Trophoblast cell (in vitro differentiated cells and primary cell): Measurements from ENCODE around the gene SPATA19.

Experiments
- DNase-seq, 2 donors: peaks; one replicate each; pipeline ENCODE4 v3.0.0-alpha.2; 2016
- H2AFZ ChIP-seq: 2 replicates; pipeline ENCODE4 v1.6.1; 2013; ENCODE audit warnings: low read length, moderate library complexity, mild to moderate bottlenecking; ENCODE audit not compliant: insufficient read depth, poor library complexity
- H2AK5ac ChIP-seq: 2 replicates; pipeline ENCODE4 v1.6.1; 2013; ENCODE audit warnings: mild to moderate bottlenecking, low read length
- H2BK120ac ChIP-seq: 2 replicates; pipeline ENCODE4 v1.6.1; 2013; ENCODE audit warnings: low read length, mild to moderate bottlenecking, moderate library complexity; ENCODE audit not compliant: insufficient read depth, poor library complexity
- H2BK12ac ChIP-seq: 2 replicates; pipeline ENCODE4 v1.6.1; 2013; ENCODE audit warnings: mild to moderate bottlenecking, low read length, moderate library complexity
- H2BK5ac ChIP-seq: 2 replicates; pipeline ENCODE4 v1.6.1; 2013; ENCODE audit warnings: low read length, low read depth, moderate library complexity, mild to moderate bottlenecking; ENCODE audit not compliant: poor library complexity
- H3K14ac ChIP-seq: 2 replicates; pipeline ENCODE4 v1.6.1; 2013; ENCODE audit warnings: mild to moderate bottlenecking, low read length
- H3K18ac ChIP-seq: 2 replicates; pipeline ENCODE4 v1.6.1; 2013; ENCODE audit warnings: mild to moderate bottlenecking, low read length
- H3K23ac ChIP-seq: 2 replicates; pipeline ENCODE4 v1.6.1; 2013; ENCODE audit warnings: low read length
- H3K27ac ChIP-seq: 2 replicates; pipeline ENCODE4 v1.5.1; 2013; ENCODE audit warnings: low read depth, mild to moderate bottlenecking, inconsistent platforms, low read length, moderate library complexity
- H3K27me3 ChIP-seq: 2 replicates; pipeline ENCODE4 v1.6.1; 2013; ENCODE audit warnings: inconsistent platforms, mild to moderate bottlenecking, low read length, moderate library complexity; ENCODE audit not compliant: insufficient read depth
- H3K36me3 ChIP-seq, 2 experiments: 1 replicate in 1 of 2; 2 replicates in 1 of 2; pipeline ENCODE4 v1.6.1; 2013; ENCODE audit warnings: low read length in 2 of 2, mild to moderate bottlenecking in 2 of 2, moderate library complexity in 1 of 2; ENCODE audit not compliant: insufficient read depth in 2 of 2, control insufficient read depth in 1 of 2
- H3K4ac ChIP-seq: 2 replicates; pipeline ENCODE4 v1.6.1; 2013; ENCODE audit warnings: low read depth, mild to moderate bottlenecking, low read length, moderate library complexity
- H3K4me1 ChIP-seq, 2 experiments: 1 replicate in 1 of 2; 2 replicates in 1 of 2; pipeline ENCODE4 v1.6.1; 2013; ENCODE audit warnings: low read length in 2 of 2, mild to moderate bottlenecking in 2 of 2, moderate library complexity in 1 of 2; ENCODE audit not compliant: insufficient read depth in 2 of 2, control insufficient read depth in 1 of 2
- H3K4me2 ChIP-seq: 2 replicates; pipeline ENCODE4 v1.6.1; 2013; ENCODE audit warnings: inconsistent platforms, mild to moderate bottlenecking, low read length, moderate library complexity
- H3K4me3 ChIP-seq: 2 replicates; pipeline ENCODE4 v1.5.1; 2013; ENCODE audit warnings: mild to moderate bottlenecking, low read depth, low read length, inconsistent platforms
- H3K79me1 ChIP-seq: one replicate; pipeline ENCODE4 v1.6.1; 2013; ENCODE audit warnings: low read length
- H3K79me2 ChIP-seq: 2 replicates; pipeline ENCODE4 v1.6.1; 2013; ENCODE audit warnings: low read length, mild to moderate bottlenecking; ENCODE audit not compliant: control insufficient read depth, insufficient read depth, poor library complexity
- H3K9ac ChIP-seq: 2 replicates; pipeline ENCODE4 v1.6.1; 2013; ENCODE audit warnings: mild to moderate bottlenecking, low read length
- H3K9me3 ChIP-seq: 2 replicates; pipeline ENCODE4 v1.6.1; 2013; ENCODE audit warnings: low read depth, mild to moderate bottlenecking, control low read depth, inconsistent platforms, low read length; ENCODE audit not compliant: insufficient read depth
- H4K12ac ChIP-seq: 2 replicates; pipeline ENCODE4 v1.6.1; 2013; ENCODE audit warnings: low read depth, mild to moderate bottlenecking, low read length, moderate library complexity
- H4K8ac ChIP-seq: 2 replicates; pipeline ENCODE4 v1.6.1; 2013; ENCODE audit warnings: low read depth, mild to moderate bottlenecking, low read length, moderate library complexity
- H4K91ac ChIP-seq: one replicate; pipeline ENCODE4 v1.6.1; 2013; ENCODE audit warnings: low read depth, mild to moderate bottlenecking, low read length, moderate library complexity
- WGBS: extraction: QIAGEN DNeasy Blood & Tissue Kit; methylation state at CpG from one replicate; pipeline ENCODE4 v1.1.7; 2013; ENCODE audit warnings: missing lambda C conversion rate; ENCODE audit not compliant: insufficient read length, insufficient coverage; ENCODE audit errors: extremely low coverage; 5-methylcytosine and 5-hydroxymethylcytosine counted together

The SPATA19 gene

DNA sequence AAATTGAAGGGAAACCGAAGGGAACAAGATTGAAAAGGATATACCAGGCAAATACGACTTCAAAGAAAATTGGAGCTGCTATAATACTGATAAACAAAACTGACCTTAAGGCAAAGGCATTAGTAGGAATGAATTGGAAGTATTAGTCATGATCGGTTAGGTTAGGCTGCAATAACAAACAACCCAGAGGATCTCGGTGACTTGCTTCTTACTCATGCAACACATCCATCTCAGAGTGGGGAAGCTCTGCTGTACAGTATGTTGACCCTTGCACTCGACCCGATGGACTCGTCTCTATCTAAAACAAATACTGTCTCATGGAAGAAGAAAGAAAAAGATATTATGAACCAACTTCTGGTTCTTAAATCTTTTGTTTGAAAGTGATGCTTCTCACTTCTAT lies 42.3 kb downstream of the SPATA19 start:
- no peaks in the 10 kb centered on the region for H3K79me1 ChIP-seq
- H2AK5ac ChIP-seq: no peak overlapping the region
- H4K8ac ChIP-seq: no peak overlapping the region
- no peaks in the 10 kb centered on the region for H3K36me3 ChIP-seq
- H3K9me3 ChIP-seq: no peaks in the 10 kb centered on the region
- H3K9ac ChIP-seq: no peak overlapping the region
- H3K14ac ChIP-seq: no peak overlapping the region
- H2AFZ ChIP-seq: no peak overlapping the region
- WGBS: no CpG with 5 or more reads among the region's 7 CpGs
- no peak overlapping the region for H2BK12ac ChIP-seq
- no peak for DNase-seq
- H3K79me2 ChIP-seq: no peaks in the 10 kb centered on the region
- no peak overlapping the region for H3K18ac ChIP-seq
- H3K27ac ChIP-seq: no peak overlapping the region
- no peak overlapping the region for H3K4me3 ChIP-seq
- H4K91ac ChIP-seq: no peak overlapping the region
- H4K12ac ChIP-seq: no peak overlapping the region
- H2BK5ac ChIP-seq: no peak overlapping the region
- H3K27me3 ChIP-seq: no peaks in the 10 kb centered on the region
- H3K23ac ChIP-seq: no peak overlapping the region
- no peak overlapping the region for H2BK120ac ChIP-seq
- no peak overlapping the region for H3K4me2 ChIP-seq
- H3K4ac ChIP-seq: no peak overlapping the region
- H3K4me1 ChIP-seq: no peaks in the 10 kb centered on the region

DNA sequence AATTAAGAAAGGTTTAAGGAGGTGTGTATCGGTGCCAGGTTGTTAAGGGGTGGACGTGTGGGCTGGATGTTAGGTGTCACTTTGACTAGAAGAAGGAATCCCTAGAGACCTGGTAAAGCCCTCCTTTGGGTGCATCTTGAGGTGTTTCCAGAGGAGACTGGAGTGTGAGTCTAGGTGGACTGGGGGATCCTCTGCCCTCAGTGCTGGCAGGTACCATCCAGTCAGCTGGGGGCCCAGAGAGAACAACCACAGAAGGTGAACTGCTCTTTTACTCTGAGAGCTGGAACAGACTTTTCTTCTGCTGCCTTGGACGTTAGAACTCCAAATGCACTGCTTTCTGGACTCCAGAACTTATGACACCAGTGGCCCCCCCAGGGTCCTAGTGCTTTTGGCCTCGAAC lies 44.0 kb downstream of the SPATA19 start:
- no peak overlapping the region for H3K4ac ChIP-seq
- no peaks in the 10 kb centered on the region for H3K9me3 ChIP-seq
- no peaks in the 10 kb centered on the region for H3K27me3 ChIP-seq
- no peak overlapping the region for H4K12ac ChIP-seq
- H3K9ac ChIP-seq: no peak overlapping the region
- H4K8ac ChIP-seq: no peak overlapping the region
- no peak overlapping the region for H4K91ac ChIP-seq
- WGBS: no CpG with 5 or more reads among the region's 4 CpGs
- no peak overlapping the region for H3K18ac ChIP-seq
- no peak overlapping the region for H3K27ac ChIP-seq
- no peak overlapping the region for H3K14ac ChIP-seq
- no peak overlapping the region for H2AFZ ChIP-seq
- no peak overlapping the region for H2BK120ac ChIP-seq
- H3K4me1 ChIP-seq: no peaks in the 10 kb centered on the region
- H3K79me1 ChIP-seq: no peaks in the 10 kb centered on the region
- no peaks in the 10 kb centered on the region for H3K36me3 ChIP-seq
- no peak overlapping the region for H2BK12ac ChIP-seq
- H2AK5ac ChIP-seq: no peak overlapping the region
- H3K4me3 ChIP-seq: no peak overlapping the region
- no peak overlapping the region for H3K4me2 ChIP-seq
- no peak overlapping the region for H2BK5ac ChIP-seq
- no peak for DNase-seq
- no peak overlapping the region for H3K23ac ChIP-seq
- H3K79me2 ChIP-seq: no peaks in the 10 kb centered on the region

DNA sequence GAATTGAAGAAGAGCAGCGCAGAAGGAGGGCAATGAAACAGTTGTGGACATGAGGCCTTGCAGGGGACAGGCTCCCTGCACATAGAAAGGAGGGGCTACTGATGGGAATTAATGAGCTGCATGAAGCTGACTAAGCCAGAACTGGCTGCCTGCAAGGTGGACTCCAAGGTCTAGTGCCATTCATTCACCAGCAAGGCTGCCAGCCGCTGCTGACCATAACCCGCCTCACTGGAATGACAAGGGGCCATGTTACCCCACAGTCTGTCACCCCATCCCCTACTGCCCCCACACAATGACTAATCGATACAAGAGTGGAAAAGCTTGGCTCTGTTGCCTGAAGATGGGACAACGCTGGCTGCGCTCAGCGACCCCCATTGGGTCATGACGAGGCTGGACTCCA lies 44.6 kb downstream of the SPATA19 start:
- no peak overlapping the region for H3K14ac ChIP-seq
- H4K8ac ChIP-seq: no peak overlapping the region
- H3K4me2 ChIP-seq: no peak overlapping the region
- no peak overlapping the region for H2BK5ac ChIP-seq
- WGBS: no CpG with 5 or more reads among the region's 8 CpGs
- H2BK120ac ChIP-seq: no peak overlapping the region
- no peak overlapping the region for H4K12ac ChIP-seq
- no peak overlapping the region for H3K27ac ChIP-seq
- no peaks in the 10 kb centered on the region for H3K27me3 ChIP-seq
- no peak overlapping the region for H3K4ac ChIP-seq
- H2AK5ac ChIP-seq: no peak overlapping the region
- no peaks in the 10 kb centered on the region for H3K9me3 ChIP-seq
- H2AFZ ChIP-seq: no peak overlapping the region
- no peak overlapping the region for H2BK12ac ChIP-seq
- no peaks in the 10 kb centered on the region for H3K79me1 ChIP-seq
- no peak overlapping the region for H3K9ac ChIP-seq
- no peak overlapping the region for H3K18ac ChIP-seq
- no peak overlapping the region for H3K4me3 ChIP-seq
- H3K36me3 ChIP-seq: no peaks in the 10 kb centered on the region
- H3K79me2 ChIP-seq: no peaks in the 10 kb centered on the region
- H3K23ac ChIP-seq: no peak overlapping the region
- H3K4me1 ChIP-seq: no peaks in the 10 kb centered on the region
- no peak for DNase-seq
- H4K91ac ChIP-seq: no peak overlapping the region

- no peak overlapping the region for H2BK120ac ChIP-seq
- no peaks in the 10 kb centered on the region for H3K4me1 ChIP-seq
- H4K12ac ChIP-seq: no peak overlapping the region
- no peak overlapping the region for H2AK5ac ChIP-seq
- H3K18ac ChIP-seq: no peak overlapping the region
- H4K8ac ChIP-seq: no peak overlapping the region
- no peaks in the 10 kb centered on the region for H3K27me3 ChIP-seq
- no peak overlapping the region for H2BK5ac ChIP-seq
- no peaks in the 10 kb centered on the region for H3K79me1 ChIP-seq
- no peak overlapping the region for H2AFZ ChIP-seq
- H3K14ac ChIP-seq: no peak overlapping the region
- H3K79me2 ChIP-seq: no peaks in the 10 kb centered on the region
- H3K9ac ChIP-seq: no peak overlapping the region
- no peaks in the 10 kb centered on the region for H3K36me3 ChIP-seq
- no peak overlapping the region for H3K23ac ChIP-seq
- H3K9me3 ChIP-seq: peaks cover 8% of the 10 kb centered on the region
- H3K4me2 ChIP-seq: no peak overlapping the region
- H3K4me3 ChIP-seq: no peak overlapping the region
- H3K4ac ChIP-seq: no peak overlapping the region
- no peak overlapping the region for H3K27ac ChIP-seq
- no peak for DNase-seq
- no peak overlapping the region for H4K91ac ChIP-seq
- WGBS: no CpG with 5 or more reads among the region's 6 CpGs
- no peak overlapping the region for H2BK12ac ChIP-seq
Measured at GRCh38 chr11:133797554-133797953, 47.8 kb downstream of the SPATA19 start.
